GM19023 (cell line): ENCODE measurements around the gene KRTAP4-3.
"Not testable (repeated sequence)": the region's sequence is repeated elsewhere in the genome, so short reads cannot be mapped to it uniquely, and the experiment has no call there.

ENCODE experiments used
- ATAC-seq: cut with Tn5 transposase; IDR thresholded peaks from one replicate; pipeline ENCODE4 v1.9.1; 2021; ENCODE audit warnings: mild to moderate bottlenecking, moderate library complexity; ENCODE audit not compliant: unreplicated experiment

The KRTAP4-3 gene

DNA sequence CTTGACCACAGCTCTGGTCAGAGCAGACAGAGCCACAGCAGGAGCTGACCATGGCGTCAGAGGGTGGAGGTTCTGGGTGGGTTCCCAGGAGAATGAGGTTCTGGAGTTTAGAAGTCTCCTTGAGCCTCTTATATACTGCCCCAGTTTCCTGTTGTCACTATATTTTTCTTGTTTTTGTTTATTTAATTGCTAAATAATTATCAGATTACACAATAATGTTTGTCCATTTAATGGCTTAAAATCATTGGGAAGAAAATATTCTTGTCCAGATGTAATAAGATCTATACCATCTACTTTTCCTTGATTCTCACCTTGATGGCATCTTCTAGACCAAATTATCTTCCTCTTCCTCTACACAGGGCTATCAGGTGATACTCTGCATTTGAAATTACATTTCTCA is at the start of gene KRTAP4-3:
KRTAP4-3 (minus strand) TSS at position 101 of the 400 bp plus-strand sequence; CDS start at position 52, 49 bp downstream.
- ATAC-seq, result no peak

DNA sequence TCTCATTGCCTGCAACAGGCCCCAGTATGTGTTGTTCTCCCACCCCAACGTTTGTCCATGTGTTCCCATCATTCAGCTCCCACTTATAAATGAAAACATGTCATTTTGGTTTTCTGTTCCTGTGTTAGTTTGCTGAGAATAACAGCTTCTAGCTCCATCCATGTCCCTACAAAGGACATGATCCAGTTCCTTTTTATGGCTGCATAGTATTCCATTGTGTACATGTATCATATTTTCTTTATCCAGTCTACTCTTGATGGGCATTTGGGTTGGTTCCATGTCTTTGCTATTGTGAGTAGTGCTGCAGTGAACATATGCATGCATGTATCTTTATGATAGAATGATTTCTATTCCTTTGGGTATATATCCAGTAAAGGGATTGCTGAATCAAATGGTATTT is 47.7 kb upstream of the KRTAP4-3 start:
- no peak for ATAC-seq

DNA sequence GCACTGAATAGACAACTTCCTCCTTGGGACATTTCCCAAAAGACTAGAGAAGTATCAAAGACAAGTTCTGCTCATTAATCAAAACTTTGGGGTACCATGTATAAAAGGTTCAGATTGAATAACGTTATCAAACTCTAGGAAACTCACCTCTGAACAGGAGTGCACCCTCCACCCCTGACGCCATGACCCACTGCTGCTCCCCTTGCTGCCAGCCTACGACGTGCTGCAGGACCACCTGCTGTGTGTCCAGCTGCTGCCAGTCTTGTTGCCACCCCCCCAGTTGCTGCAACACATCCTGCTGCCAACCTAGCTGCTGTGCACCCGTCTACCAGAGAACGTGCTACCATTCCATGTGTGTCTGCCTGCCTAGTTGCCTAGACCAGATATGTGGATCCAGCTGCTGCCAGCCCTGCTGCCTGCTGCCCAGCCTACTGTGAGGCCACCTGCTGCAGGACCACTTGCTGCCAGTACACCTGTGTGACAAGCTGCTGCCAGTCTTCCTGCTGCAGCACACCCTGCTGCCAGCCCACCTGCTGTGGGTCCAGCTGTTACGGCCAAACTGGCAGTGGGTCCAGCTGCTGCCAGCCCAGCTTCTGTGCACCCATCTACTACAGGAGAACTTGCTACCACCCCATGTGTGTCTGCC is 44.6 kb upstream of the KRTAP4-3 start:
- ATAC-seq, result no peak

DNA sequence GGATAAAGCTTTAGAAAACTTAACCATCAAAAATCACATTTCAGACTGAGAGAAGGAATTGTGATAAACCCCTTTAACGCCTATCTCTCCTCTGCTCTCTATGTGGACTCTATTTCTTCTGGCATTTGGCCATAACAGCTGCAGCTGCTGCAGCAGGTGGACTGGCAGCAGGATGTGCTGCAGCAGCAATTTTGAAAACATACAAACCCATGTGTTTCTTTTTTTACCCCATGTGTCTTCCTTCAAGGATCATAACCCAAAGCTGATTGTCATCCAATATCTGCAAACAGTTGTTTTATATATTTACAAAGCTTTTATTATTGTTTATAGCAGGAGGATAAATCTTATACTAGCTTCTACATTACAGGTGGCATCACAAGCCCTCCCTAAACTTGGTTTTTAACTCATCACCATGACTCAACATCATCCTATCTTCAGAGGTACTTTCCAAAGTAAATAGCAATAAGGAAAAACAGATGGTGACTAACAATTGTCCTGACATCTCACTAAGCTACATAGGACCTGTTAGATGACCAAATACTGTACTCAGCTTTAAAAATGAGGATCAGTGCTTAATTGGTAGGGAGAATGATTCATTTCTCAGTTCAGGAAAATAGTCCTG is 43.9 kb upstream of the KRTAP4-3 start:
- ATAC-seq, result no peak

DNA sequence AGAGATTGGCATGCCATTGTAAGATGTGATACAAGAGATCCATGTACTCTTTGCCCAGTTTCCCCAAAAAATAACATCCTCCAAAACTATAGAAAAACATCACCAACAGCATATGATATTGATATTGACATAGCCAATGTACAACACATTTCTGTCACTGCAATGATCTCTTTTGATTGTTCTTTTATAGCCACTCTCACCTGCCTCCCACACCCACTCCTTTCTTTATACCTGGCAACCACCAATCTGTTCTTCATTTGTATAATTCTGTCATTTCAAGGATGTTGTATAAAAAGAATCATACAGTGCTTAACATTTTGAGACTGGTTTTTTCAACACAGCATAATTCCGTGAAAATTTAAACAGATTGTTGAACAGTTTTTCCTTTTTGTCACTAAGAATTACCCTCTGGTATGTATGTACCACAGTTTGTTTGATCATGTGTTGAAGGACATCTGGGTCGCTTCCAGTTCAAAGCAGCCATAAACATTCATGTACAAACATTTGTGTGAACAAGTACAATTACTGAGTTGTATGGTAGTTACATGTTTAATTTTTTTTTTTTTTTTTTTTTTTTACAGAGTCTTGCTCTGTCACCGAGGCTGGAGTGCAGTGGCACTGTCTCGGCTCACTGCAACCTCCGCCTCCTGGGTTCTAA is 31.5 kb upstream of the KRTAP4-3 start:
- no peak for ATAC-seq

DNA sequence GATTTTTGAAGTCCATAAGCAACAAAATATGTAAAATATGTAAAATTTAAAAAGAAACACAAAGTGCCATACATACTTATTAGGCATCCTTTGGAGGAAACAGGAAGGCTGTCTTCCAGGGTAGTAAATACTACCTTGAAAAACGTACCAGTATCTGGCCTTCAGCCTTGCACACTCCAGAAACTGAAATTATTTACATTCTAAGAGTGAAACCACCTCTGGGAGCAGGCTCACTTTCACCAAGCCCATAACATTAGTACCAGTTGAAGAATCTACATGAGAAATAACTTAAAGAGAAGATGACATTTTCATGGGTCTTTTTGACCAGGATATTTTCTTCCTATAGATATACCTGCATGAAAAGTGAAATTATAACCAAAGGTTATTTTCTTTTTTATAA is 28.0 kb upstream of the KRTAP4-3 start:
- ATAC-seq, result no peak

DNA sequence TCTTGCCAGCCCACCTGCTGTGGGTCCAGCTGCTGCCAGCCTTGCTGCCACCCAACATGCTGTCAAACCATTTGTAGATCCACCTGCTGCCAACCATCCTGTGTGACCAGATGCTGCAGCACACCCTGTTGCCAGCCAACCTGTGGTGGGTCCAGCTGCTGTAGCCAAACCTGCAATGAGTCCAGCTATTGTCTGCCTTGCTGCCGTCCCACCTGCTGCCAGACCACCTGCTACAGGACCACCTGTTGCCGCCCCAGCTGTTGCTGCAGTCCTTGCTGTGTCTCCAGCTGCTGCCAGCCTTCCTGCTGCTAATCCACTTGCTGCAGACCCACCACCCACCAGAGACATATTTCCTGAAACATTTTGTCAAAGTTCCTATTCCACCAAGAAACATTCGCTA is 22.3 kb upstream of the KRTAP4-3 start:
- no peak for ATAC-seq

DNA sequence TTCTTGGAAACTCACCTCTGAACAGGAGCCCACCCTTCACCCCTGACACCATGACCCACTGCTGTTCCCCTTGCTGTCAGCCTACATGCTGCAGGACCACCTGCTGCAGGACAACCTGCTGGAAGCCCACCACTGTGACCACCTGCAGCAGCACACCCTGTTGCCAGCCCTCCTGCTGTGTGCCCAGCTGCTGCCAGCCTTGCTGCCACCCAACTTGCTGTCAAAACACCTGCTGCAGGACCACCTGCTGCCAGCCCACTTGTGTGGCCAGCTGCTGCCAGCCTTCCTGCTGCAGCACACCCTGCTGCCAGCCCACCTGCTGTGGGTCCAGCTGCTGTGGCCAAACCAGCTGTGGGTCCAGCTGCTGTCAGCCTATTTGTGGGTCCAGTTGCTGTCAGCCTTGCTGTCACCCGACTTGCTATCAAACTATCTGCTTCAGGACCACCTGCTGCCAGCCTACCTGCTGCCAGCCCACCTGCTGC is 21.9 kb upstream of the KRTAP4-3 start, which contains the start of gene KRTAP9-1:
KRTAP9-1 (plus strand) TSS at position 51 of the 482 bp plus-strand sequence; CDS start at position 51, 0 bp downstream.
- ATAC-seq, result not testable (repeated sequence)

DNA sequence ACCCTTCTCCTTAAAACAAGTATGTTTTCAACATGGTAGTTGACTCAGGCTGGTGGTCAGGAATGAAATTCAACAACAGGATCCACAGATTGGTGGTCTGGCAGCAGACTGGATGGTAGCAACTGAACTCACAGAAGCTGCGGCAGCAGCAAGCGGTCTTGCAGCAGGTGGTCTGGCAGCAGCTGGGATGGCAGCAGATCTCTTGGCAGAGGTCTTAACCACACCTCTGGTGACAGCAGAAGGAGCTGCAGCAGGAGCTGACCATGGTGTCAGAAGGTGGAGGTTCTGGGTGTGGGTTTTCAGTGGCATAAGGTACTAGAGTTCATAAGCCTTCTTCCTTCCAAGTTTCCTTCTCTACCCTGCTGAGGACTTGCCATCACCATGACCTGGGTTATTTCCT is 18.9 kb upstream of the KRTAP4-3 start:
- no peak for ATAC-seq

- ATAC-seq, result no peak
Observed at GRCh38 chr17:41185001-41185400, 17.0 kb upstream of the KRTAP4-3 start.

DNA sequence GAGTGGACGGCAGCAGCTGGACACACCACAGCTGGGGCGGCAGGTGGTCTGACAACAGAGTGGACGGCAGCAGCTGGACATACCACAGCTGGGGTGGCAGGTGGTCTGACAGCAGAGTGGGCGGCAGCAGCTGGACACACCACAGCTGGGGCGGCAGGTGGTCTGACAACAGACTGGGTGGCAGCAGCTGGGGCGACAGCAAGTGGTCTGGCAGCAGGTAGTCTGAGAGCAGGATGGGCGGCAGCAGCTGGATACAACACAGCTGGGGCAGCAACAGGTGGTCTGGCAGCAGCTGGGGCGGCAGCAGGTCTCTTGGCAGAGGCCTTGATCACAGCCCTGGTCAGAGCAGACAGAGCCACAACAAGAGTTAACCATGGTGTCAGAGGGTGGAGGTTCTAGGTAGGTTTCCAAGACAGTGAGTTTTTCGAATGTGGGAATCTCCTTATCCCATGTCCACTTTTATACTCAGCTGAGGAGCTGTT is 16.5 kb upstream of the KRTAP4-3 start, which contains the start of gene KRTAP4-1:
KRTAP4-1 (minus strand) TSS at position 432 of the 482 bp plus-strand sequence; CDS start at position 375, 57 bp downstream.
- no peak for ATAC-seq

GRCh38 chr17:41178843-41179616 is 11.0 kb upstream of the KRTAP4-3 start:
- ATAC-seq, result no peak

GRCh38 chr17:41178341-41178740 is 10.3 kb upstream of the KRTAP4-3 start:
- no peak for ATAC-seq

DNA sequence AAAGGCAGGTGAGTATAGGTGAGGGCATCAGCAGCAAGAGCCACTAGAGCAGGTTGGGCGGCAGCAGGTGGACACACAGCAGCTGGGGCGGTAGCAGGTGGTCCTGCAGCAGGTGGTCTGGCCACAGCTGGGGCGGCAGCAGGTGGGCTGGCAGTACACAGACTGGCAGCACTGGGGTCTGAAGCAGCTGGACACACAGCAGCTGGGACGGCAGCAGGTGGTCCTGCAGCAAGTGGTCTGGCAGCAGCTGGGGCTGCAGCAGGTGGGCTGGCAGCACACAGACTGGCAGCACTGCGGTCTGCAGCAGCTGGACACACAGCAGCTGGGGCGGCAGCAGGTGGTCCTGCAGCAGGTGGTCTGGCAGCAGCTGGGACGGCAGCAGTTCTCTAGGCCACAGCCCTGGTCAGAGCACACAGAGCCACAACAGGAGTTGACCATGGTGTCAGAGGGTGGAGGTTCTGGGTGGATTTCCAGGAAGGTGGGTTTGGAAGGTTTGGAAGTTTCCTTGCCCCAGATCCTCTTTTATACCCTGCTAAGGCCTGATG is 9.8 kb upstream of the KRTAP4-3 start, which contains the start of gene KRTAP4-2:
KRTAP4-2 (minus strand) TSS at position 495 of the 545 bp plus-strand sequence; CDS start at position 438, 57 bp downstream.
- no peak for ATAC-seq

GRCh38 chr17:41176744-41177387 is 8.8 kb upstream of the KRTAP4-3 start:
- ATAC-seq, result no peak

- no peak for ATAC-seq
Observed at GRCh38 chr17:41171886-41172285, 3.9 kb upstream of the KRTAP4-3 start.

DNA sequence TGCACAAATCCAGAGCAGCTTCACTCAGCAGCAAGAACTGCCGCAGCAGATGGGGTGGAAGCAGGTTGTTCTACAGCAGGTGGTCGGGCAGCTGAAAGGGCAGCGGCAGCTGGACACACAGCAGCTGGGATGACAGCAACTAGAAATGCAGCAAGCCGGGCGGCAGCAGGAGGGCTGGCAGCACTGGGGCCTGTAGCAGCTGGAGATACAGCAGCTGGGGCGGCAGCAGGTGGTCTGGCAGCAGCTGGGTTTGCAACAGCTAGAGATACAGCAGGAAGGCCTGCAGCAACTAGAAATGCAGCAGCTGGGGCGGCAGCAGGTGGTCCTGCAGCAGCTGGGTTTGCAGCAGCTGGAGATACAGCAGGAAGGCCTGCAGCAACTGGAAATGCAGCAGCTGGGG is 460 bp downstream of the KRTAP4-3 start:
- no peak for ATAC-seq

DNA sequence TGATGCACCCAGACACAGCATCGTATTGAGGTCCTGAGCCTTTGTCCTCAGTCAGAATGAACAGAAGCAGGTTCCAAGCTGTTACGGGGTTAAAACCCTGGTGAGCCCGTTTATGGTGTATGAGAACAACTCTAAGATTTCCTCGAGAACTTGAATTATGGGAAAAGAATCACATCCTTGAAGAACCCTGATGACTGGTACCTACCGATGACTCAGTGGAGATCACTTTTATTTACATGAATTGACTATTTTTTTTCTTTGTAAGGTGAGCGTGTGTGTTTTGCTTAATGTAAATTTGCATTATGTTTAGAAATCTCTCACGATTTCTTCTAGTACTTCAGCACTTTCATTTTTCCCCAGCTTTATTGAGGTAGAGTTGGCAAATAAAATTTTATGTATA is 4.2 kb downstream of the KRTAP4-3 start:
- ATAC-seq, result no peak

GRCh38 chr17:41160648-41161047 is 7.4 kb downstream of the KRTAP4-3 start, which contains the start of gene KRTAP4-4:
Gene KRTAP4-4 (minus strand): TSS chr17:41160748. CDS start chr17:41160691, 57 bp downstream.
- ATAC-seq, result no peak

- ATAC-seq, result not testable (repeated sequence)
Observed at GRCh38 chr17:41160190-41160589, 7.8 kb downstream of the KRTAP4-3 start.
